DMS53 treated with DMSO at 0.1 percent for 48 hours (cell line): ENCODE data around the gene ALOX15.
"Not testable (repeated sequence)": the region's sequence is repeated elsewhere in the genome, so short reads cannot be mapped to it uniquely, and the experiment has no call there.

Experiments
- DNase-seq: peaks from one replicate; lab custom pipeline; 2025; ENCODE audit not compliant: unreplicated experiment; lab: John Stamatoyannopoulos, UW

Gene ALOX15

GRCh38 chr17:4594931-4595684 lies 46.4 kb downstream of the ALOX15 start:
- DNase-seq = no peak

GRCh38 chr17:4594406-4594805 lies 47.1 kb downstream of the ALOX15 start:
- DNase-seq = no peak

DNA sequence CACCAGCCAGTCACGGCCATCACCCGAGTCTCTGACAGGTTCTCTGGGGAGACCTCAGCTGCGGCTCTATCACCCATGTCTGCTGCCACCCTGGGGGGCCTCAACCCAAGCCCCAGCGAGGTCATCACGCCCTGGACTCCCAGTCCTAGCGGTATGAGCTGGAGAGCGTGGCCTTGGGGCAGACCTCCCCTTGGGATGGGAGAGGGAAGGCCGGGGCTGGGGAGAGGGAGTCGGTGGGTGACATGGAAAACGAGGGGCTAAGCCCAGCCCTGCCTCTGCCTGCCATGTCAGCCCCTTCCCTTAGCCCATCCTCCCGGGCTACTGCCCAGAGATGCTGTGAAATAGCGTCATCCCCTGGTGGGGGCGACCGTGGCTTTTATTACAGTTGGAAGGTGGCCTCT lies 48.5 kb downstream of the ALOX15 start:
- DNase-seq = no peak

DNA sequence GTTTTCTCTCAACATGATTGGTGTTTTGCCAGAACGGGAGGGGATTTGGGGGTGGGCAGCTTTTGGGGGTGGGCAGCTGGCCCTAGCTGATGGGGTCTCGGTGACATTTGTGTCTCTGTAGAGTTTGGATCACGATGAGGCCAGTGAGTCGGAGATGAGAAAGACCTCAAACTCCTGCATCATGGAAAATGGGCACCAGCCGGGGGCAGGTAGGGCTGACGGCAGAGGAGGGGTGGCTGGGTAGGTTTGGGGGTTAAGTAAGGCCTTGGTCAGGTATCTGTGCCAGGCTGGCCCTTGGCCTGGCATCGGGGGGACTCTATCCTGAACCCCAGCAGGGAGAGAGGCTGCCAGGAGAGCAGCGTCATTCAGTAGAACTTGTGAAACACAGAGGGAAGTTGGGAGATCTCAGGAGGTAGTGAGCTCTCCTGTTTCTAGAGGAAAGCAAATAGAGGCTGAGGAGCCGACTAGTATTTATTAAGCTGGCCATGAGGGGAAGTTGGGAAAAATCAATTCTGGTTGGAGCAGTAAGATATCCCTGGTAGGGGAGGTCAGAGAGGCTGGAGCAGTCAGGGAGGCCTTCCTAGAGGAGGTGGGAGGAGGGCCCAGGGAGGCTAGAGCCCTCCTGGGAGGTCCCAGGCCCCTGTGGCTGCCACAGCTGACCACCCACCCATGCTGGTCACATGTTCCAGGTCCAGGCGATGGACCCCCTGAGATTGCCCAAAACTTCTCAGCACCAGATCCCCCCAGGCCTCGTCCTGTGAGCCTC lies 49.1 kb downstream of the ALOX15 start:
- DNase-seq = no peak

DNA sequence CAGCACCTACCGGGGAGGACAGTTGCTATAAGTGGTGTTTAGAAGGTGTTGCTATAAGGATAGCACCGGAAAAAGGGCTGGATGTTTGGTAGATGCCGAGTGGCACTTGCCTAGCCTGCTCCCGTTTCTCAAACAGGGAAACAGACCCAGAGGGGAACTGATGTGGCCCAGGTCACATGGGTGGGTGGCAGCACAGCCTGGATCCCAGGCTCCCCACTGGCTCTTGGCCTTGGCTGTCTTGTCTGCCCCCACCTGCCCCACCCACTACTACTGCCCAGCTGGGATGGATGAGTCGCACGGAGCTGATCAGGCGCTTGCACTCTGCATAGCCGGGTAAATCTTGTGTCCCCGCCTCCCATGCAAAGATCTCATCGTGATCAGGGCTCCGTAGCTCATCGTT lies 49.9 kb downstream of the ALOX15 start:
- DNase-seq = no peak

GRCh38 chr17:4590981-4591453 lies 50.5 kb downstream of the ALOX15 start:
- DNase-seq = no peak

DNA sequence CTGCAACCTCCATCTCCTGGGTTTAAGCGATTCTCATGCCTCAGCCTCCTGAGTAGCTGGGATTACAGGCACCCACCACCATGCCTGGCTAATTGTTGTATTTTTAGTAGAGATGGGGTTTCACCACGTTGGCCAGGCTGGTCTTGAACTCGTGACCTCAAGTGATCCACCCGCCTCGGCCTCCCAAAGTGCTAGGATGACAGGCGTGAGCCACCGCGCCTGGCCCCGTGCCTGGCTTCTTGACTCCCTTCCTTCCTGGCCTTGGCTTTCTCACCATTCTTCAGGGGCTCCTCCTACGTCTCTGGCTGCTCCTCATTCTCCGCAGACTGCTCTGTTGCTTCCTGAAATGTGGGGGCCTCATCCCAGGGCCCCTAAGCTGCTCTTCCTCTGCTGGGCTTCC lies 51.4 kb downstream of the ALOX15 start:
- DNase-seq = not testable (repeated sequence)

GRCh38 chr17:4588898-4589625 lies 52.4 kb downstream of the ALOX15 start:
- DNase-seq = no peak

- no peak for DNase-seq
Measured at GRCh38 chr17:4588391-4588790, 53.1 kb downstream of the ALOX15 start.

DNA sequence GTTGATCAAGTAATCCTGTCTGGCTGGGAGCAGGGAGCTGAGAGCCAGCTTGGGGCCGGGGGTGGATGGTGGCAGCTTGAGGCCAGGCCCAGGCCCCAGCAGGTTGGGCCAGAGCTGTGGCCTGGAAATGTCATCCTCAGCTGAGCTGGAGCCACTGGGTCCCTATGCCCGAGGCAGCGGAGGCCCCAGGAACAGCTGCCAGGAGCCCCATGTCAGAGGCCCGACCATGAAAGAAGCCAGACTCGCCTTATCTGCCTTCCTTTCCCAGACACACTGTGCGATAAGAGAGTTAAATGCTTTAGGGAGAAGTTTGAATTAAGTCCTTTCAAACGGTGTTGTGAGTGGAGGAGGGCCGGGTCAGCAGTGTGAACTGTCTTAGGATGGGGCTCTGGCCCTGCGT lies 53.7 kb downstream of the ALOX15 start:
- no peak for DNase-seq

DNA sequence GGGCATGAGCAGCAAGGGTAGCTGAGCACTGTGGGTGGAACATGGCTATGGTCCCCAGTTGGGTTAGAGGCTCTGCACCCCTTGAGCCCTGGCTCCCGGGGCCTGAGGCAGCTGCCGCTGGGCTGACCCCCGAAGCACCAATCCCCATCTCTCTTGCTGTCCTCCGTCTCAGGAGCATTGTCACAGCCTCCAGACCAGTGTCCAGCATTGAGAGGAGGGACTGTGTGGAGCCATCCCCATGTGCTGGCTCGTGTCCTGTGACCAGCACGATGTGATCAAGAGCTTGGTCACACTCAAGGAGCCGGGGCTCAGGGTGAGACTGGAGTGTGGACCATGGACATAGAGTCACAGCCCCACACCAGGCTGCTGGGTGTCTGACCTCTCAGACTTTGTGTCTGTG lies 54.3 kb downstream of the ALOX15 start:
- DNase-seq = no peak

DNA sequence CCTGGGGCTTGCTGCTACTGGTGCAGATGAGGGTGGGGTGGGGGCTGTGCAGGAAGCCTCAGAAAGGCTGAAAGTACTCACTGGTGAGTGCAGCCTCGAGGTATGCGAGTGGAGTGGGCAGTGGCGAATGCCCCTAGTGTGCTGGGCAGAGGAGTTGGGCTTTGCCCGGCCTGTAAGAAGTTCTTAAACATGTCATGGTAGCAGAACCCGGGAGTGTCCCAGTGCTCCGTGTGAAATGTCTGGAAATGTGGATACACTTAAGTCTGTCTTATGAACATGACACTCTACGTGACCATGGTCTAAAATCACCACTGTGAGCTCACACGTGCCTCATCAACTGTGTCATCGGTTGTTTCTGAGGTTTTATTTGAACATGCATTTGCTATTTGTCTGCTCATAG lies 55.4 kb downstream of the ALOX15 start:
- DNase-seq = no peak

GRCh38 chr17:4585638-4585994 lies 55.9 kb downstream of the ALOX15 start:
- DNase-seq = no peak

DNA sequence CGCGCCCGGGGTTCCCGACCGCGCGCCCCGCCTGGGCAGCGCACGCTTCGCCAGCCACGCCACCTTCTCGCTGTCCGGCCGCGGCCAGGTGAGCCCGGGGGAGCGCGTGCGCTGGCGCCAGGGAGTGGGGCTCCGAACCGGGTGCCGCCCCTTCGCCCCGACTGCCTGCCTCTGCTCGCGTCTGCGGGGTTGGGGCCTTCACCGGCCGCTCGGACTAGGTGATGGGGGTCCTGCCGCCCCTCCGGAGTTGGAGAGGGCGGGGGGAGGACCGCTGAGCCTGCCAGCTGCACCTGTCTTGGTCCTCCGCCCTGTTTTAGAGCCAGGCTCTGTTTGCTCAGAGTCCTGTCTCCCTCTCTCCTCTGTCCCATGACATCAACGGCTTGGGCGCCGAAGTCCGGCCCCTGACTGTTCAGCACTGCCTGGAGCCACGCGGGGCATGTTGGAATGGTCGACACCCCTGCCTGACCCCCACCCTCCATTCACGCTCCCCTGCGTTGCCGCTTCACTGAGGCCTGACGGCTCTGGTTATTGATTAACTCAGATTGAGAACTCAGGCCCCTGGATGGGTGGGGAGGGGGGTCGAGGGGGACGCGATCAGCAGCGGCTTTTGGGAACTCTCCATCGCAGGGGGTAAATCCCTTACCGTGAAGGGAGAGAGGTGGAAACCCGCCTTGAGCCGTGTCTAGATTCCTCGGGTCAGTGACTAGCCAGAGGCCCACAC lies 56.4 kb downstream of the ALOX15 start:
- no peak for DNase-seq

DNA sequence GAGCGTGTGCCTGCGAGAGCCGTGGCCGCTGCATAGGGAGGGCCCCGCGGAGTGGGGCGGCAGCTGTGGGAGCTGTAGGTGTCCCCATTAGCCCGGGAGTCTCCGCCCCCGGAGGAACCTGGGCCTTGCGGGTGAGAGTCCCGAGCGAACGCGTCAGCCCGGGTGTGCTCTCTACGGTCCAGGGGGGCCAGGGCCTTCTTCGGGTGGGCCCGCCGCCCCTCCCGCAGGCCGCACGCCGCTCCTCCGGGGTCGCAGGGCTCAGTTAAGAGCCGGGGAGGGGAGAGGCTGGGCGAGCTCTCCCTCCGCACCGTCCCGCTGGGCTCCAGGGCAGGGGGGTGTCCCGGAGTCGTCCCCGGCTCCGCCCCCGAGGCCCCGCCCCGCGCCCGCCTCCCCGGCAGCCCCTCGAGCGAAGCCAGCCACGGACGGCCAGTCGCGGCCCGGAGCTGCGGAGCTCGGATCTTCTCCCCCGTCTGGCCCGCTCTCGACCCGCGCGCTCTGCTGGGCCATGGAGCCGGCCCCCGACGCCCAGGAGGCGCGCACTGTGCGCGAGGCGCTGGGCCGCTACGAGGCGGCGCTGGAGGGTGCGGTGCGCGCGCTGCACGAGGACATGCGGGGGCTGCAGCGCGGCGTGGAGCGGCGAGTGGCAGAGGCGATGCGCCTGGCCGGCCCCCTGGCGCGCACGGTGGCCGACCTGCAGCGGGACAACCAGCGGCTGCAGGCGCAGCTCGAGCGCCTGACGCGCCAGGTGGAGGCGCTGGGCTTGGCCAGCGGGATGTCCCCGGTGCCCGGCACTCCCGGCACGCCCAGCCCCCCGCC lies 57.2 kb downstream of the ALOX15 start, which contains the start of gene SMTNL2:
Gene SMTNL2 (plus strand): TSS at position 429 of the 816 bp plus-strand sequence. CDS start 77 bp downstream, at position 506.
- no peak for DNase-seq

DNA sequence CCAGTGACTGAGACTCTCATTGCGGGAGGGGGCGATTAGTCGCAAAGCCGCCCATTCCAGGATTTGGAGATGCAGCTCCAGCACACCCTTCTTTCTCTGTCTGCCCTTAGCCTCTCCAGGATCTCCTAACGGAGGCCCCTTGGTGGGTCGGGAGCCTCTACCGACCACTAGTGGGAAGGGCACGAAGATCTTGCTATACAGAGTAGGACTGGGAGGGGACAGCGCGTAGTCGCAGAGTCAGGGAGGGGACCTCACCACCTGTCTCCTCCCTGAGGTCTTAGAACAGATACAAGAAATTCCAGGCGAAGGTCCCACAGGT lies 57.7 kb downstream of the ALOX15 start:
- DNase-seq = no peak

- DNase-seq = no peak
Measured at GRCh38 chr17:4583206-4583605, 58.3 kb downstream of the ALOX15 start.

DNA sequence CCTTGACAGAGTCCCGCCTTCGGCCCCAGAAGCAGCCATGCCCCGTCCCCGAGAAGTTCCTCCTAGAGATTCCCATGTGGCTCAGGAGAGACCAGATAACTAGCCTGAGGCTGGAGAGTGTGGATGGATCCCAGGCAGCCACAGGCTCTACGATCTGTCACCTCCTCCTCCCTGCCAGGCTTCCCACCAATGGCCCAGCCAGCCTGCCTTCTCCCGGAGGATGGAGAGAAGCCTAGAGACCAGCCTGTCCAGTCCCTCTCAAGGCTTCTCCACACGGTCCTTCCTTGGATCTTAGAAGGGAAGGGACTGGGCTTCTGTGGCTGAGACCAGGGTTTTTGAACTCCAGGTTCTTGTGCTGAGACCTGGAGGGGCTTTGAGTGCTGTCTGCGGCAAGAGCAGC lies 58.8 kb downstream of the ALOX15 start:
- no peak for DNase-seq

DNA sequence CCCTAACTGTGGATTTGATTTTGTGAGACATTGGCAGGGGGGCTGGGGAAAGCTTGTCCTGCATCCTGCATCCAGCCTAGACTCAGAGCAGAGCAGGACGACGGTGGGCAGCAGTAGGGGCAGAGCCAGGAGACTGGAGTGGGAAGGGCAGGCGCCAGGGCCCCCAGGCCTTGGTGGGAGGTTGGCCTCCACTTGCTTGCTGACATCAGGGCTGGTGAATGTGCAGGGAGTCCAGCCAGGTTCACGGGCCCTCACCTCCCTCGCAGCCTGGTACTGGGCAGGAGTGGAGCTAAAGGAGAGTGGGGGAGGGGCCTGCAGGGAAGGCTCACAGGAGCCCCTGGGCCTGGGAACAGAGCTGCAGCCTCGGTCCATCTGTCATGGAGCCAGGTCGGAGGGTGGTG lies 59.4 kb downstream of the ALOX15 start:
- no peak for DNase-seq
